IPS-18c (cell line): ENCODE data around the gene SAFB2.

Source experiments
- H3K4me3 ChIP-seq: 2 replicates; pipeline ENCODE4 v1.7.0; 2013; ENCODE audit warnings: low read depth, mild to moderate bottlenecking, low read length, moderate library complexity; ENCODE audit not compliant: insufficient read depth
- H3K9me3 ChIP-seq: one replicate; pipeline ENCODE4 v1.6.1; 2013; ENCODE audit warnings: mild to moderate bottlenecking, low read length, moderate library complexity; ENCODE audit not compliant: control insufficient read depth, insufficient read depth

The SAFB2 gene

GRCh38 chr19:5622465-5623396, at the start of gene SAFB2, which contains the start of gene SAFB:
TSS of gene SAFB2 (minus strand) at chr19:5622776. CDS start at chr19:5622715, 61 bp downstream.
TSS of gene SAFB (plus strand) at chr19:5623083. CDS start at chr19:5623206, 123 bp downstream.
- H3K4me3 ChIP-seq: peak within 1 kb of the TSS; percentile 98
- H3K9me3 ChIP-seq: peaks cover 4% of the 10 kb centered on the region

- H3K9me3 ChIP-seq: no peaks in the 10 kb centered on the region
- H3K4me3 ChIP-seq: no peak overlapping the region
Measured at GRCh38 chr19:5671600-5671999, 49.0 kb upstream of the SAFB2 start.

DNA sequence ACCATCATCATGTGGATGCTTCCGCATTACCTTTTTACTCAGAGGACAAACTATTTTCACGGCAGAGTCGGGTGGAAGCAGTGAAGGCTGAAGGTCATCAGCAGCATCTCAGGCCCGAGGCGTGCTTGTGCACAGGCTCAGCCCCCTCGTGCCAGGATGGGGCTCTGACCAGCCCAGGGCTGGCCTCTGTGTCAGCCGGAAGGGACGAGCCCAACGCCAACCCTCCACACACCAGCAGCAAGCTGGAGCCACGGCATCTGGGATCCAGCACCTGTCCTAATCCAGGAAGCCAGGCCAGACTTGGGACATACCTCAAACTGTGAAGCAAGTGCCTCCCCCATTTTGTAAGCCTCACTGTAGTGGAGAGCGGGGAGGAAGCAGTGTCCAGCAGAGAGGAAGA, 46.6 kb upstream of the SAFB2 start:
- H3K4me3 ChIP-seq: no peak overlapping the region
- H3K9me3 ChIP-seq: no peaks in the 10 kb centered on the region

DNA sequence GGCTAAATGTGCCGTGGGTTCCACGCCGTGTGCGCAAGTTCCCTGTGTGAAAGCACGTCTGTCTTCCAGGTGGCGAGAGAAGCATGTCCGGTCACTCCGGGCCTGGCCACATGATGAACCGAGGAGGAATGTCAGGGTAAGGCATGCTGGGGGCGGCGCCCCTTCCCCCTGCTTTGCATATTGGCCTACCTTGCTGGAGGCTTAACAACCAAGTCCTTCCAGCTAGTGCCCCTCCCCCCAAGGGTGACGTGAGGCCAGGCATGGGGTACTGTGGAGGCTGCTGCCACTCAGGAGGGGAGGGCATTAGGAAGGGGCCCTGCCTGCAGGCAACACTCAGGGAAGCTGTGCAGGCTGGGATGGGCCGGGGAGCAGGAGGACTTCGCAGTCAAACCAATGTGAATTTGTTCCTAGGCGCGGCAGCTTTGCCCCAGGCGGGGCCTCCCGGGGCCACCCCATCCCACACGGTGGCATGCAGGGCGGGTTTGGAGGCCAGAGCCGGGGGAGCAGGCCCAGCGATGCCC, 45.2 kb upstream of the SAFB2 start:
- peak overlapping the region; percentile 20; the same call in 1 of the 2 replicates for H3K4me3 ChIP-seq
- no peaks in the 10 kb centered on the region for H3K9me3 ChIP-seq

GRCh38 chr19:5666921-5667610, 44.5 kb upstream of the SAFB2 start:
- peak overlapping the region; percentile 20; the same call in 1 of the 2 replicates for H3K4me3 ChIP-seq
- no peaks in the 10 kb centered on the region for H3K9me3 ChIP-seq

DNA sequence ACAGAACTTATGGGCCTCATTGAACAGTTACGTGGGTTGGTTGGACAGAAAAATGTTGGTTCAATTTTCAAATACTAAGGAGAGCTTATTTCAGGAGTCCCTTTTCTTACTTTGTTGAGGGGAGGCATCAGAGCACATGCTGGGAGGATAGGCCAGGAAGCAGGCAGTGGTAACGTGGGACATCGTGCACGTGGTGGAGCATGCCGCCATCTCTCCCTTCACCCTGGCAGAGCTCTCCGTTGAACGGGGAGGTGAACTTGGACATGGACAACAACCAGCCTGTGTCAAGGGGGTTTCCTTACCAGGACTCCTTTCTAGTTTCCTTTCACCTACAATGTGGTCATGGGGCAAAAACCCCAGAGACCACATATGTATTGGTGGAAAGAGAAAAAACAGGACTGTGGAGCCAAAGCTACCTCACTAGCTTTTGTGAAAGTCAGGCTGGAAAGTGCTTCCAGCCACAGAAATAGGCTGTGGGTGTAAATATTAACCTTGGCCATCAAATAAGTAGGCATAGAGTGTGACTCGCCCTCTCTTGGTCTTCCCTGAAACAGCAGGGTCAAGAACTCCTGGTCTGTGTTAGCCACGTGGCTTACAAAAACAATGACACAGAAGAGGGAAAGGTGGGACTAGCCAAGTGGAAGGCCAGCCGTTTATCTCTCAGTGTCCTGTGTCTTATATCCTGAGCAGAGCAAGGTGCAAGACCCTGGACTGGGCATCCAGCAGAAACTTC, 43.4 kb upstream of the SAFB2 start:
- Histone ChIP-seq H3K9me3 (no peaks in the 10 kb centered on the region), H3K4me3 (no peak overlapping the region)

GRCh38 chr19:5664515-5664914, 41.9 kb upstream of the SAFB2 start:
- Histone ChIP-seq H3K9me3 (no peaks in the 10 kb centered on the region), H3K4me3 (no peak overlapping the region)

DNA sequence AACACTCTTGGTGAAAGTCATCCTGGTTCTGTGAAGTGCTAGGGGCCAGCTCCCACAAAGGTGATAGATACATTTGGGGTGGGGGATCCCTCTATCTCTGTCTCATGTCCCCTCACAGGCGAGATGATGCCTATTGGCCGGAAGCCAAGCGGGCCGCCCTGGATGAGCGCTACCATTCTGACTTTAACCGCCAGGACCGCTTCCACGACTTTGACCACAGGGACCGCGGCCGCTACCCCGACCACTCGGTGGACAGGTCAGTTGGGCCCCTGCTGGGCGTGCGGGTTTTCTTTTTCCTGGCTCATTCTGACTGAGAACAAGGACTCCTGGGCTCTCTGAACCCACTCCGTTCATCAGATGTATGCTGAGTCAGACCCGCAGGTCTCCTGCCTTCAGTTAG, 41.3 kb upstream of the SAFB2 start:
- Histone ChIP-seq H3K9me3 (no peaks in the 10 kb centered on the region), H3K4me3 (no peak overlapping the region)

- no peak overlapping the region for H3K4me3 ChIP-seq
- no peaks in the 10 kb centered on the region for H3K9me3 ChIP-seq
Measured at GRCh38 chr19:5661483-5661882, 38.9 kb upstream of the SAFB2 start.

DNA sequence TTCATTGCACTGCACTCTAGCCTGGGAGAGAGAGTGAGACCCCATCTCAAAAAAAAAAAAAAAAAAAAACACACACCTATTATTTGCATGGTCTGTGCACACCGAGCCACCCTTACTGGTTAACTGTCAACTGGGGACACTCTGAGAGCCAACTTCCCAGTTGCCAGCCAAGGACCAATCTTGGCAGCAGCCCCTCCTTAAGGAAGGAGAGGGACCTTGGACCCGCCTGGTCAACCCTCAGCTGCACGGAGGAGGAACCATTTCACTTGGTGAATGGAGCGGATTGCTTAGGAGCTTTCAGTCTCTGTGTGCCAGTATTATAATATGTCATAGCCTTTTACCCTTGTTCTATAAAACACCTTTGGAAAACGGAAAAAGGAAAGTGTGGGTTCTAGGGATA, 32.8 kb upstream of the SAFB2 start:
- Histone ChIP-seq H3K4me3 (no peak overlapping the region), H3K9me3 (no peaks in the 10 kb centered on the region)

GRCh38 chr19:5654931-5655330, 32.4 kb upstream of the SAFB2 start:
- H3K9me3 ChIP-seq: no peaks in the 10 kb centered on the region
- no peak overlapping the region for H3K4me3 ChIP-seq

DNA sequence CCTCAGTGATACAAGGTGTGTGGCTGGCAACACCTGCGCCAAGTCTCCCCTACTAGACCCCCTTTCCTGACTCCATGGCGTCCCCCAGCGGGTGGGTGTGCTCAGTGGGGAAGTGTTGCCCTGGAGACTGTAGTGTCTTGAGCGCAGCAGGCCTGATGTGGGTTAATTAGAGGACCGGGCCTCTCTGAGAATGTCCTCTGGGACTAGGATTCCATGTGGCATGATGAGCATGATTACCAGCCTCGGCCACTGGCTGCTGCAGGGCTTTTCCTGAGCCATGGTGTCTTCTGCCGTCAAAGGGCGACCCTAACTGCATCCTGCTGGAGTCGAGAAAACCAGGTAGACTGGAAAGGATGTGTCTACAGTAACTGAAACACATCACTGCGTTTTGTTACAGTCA, 29.7 kb upstream of the SAFB2 start:
- Histone ChIP-seq H3K9me3 (no peaks in the 10 kb centered on the region), H3K4me3 (no peak overlapping the region)

GRCh38 chr19:5651361-5651760, 28.8 kb upstream of the SAFB2 start:
- Histone ChIP-seq H3K4me3 (no peak overlapping the region), H3K9me3 (no peaks in the 10 kb centered on the region)

DNA sequence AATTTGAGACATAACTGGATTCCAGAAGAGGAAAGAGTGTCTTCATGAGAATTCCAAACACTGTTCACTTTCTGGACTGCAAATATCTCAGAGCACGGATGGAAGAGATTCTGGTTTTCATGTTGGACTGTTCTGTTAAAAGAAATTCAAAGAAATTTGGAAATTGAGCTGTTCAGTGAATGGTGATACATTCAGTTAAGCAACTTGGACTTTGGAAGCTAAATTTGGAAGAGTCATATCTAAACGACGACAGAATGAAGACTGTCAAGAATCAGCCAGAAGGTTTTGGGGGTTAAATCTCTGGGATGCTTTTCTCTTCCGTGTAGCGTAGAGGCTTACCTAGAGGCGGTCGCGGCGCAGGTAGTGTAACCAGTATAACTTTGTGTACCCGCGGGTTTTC, 25.9 kb upstream of the SAFB2 start:
- H3K4me3 ChIP-seq: no peak overlapping the region
- no peaks in the 10 kb centered on the region for H3K9me3 ChIP-seq

- Histone ChIP-seq H3K4me3 (no peak overlapping the region), H3K9me3 (no peaks in the 10 kb centered on the region)
Measured at GRCh38 chr19:5646703-5647102, 24.1 kb upstream of the SAFB2 start.

DNA sequence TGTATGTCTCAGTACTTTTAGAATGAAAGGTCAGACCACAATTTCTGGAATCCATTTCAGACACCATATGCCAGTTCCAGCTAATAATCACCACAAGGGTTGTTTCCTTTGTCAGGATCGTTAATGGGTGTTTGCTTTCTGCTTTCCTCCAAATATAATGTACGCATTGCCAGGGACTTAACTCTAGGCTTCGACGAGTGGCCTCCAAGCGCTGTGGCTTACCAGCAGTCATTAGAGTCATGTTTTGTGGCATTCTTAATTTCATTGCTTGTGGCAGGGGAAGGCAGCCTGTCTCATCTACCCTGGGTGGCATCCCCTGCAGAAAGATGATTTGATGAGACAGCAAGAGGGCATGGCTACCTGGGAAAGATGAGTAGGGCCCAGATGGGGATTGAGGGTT, 22.8 kb upstream of the SAFB2 start:
- no peaks in the 10 kb centered on the region for H3K9me3 ChIP-seq
- H3K4me3 ChIP-seq: no peak overlapping the region

GRCh38 chr19:5644037-5644436, 21.5 kb upstream of the SAFB2 start:
- Histone ChIP-seq H3K4me3 (no peak overlapping the region), H3K9me3 (no peaks in the 10 kb centered on the region)
